ENCODE results near the gene CLEC12A.

DNA sequence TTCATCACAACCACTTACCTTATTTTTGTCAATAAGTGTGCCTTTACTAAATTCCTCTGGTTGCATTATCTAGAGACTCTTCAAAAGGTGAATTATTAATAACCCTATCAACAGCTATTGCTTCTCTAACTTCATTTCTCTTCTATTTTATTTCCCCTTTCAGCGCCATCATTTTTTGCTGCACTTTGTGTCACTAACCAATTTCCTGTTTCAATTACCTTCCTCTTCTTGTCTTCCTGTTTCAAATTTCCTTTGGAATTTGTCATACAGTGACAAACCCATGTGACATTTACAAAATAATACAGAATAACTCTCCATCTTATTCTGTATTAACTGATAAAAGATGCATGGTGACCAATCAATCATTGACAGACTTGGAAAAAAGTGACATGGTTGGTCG, 26.8 kb upstream of the CLEC12A start:
- TF ChIP-seq POLR2A (IDR thresholded peaks at IDR 0.05), result no peak
- TF ChIP-seq CTCF (IDR thresholded peaks at IDR 0.05), result no peak

Data from adrenal gland (tissue), 5 donors.